Measurements from ENCODE around the gene OTUD5.
"Not testable (repeated sequence)": the region's sequence is repeated elsewhere in the genome, so short reads cannot be mapped to it uniquely, and the experiment has no call there.

OTUD5 gene

GRCh38 chrX:48981178-48981577 lies 23.8 kb upstream of the OTUD5 start:
- Mint-ChIP-seq H3K27me3 (ENCODE audit: low read depth) (no peaks in the 10 kb centered on the region), H3K27ac (no peak overlapping the region), H3K4me1 (ENCODE audit: low read depth) (no peaks in the 10 kb centered on the region), H3K4me3 (no peak overlapping the region), H3K36me3 (ENCODE audit: low read depth) (peaks cover 37% of the 10 kb centered on the region), H3K9me3 (no peaks in the 10 kb centered on the region)
- no peak for DNase-seq (ENCODE audit: low spot score)

GRCh38 chrX:48980341-48980740 lies 22.9 kb upstream of the OTUD5 start:
- H3K9me3 Mint-ChIP-seq; DNase-seq (ENCODE audit: low spot score); H3K4me1 Mint-ChIP-seq (ENCODE audit: low read depth); H3K27me3 Mint-ChIP-seq (ENCODE audit: low read depth); H3K27ac Mint-ChIP-seq; H3K4me3 Mint-ChIP-seq: not testable (repeated sequence)
- peaks cover 38% of the 10 kb centered on the region for H3K36me3 Mint-ChIP-seq (ENCODE audit: low read depth)

- Mint-ChIP-seq H3K36me3 (ENCODE audit: low read depth) (peaks cover 29% of the 10 kb centered on the region), H3K27me3 (ENCODE audit: low read depth) (no peaks in the 10 kb centered on the region), H3K9me3 (no peaks in the 10 kb centered on the region), H3K27ac (no peak overlapping the region), H3K4me3 (no peak overlapping the region), H3K4me1 (ENCODE audit: low read depth) (no peaks in the 10 kb centered on the region)
- DNase-seq (ENCODE audit: low spot score), result no peak
Observed at GRCh38 chrX:48978226-48978625, 20.8 kb upstream of the OTUD5 start.

- Mint-ChIP-seq H3K27me3 (ENCODE audit: low read depth) (no peaks in the 10 kb centered on the region), H3K4me3 (no peak overlapping the region), H3K36me3 (ENCODE audit: low read depth) (peaks cover 27% of the 10 kb centered on the region), H3K9me3 (no peaks in the 10 kb centered on the region), H3K27ac (no peak overlapping the region), H3K4me1 (ENCODE audit: low read depth) (peaks cover 6% of the 10 kb centered on the region)
- DNase-seq (ENCODE audit: low spot score), result no peak
Observed at GRCh38 chrX:48976086-48976485, 18.7 kb upstream of the OTUD5 start.

GRCh38 chrX:48975541-48975940 lies 18.1 kb upstream of the OTUD5 start:
- Mint-ChIP-seq H3K27me3 (ENCODE audit: low read depth) (no peaks in the 10 kb centered on the region), H3K4me3 (no peak overlapping the region), H3K9me3 (no peaks in the 10 kb centered on the region), H3K27ac (peak overlapping the region; percentile 32), H3K4me1 (ENCODE audit: low read depth) (peaks cover 6% of the 10 kb centered on the region), H3K36me3 (ENCODE audit: low read depth) (peaks cover 24% of the 10 kb centered on the region)
- no peak for DNase-seq (ENCODE audit: low spot score)

- Mint-ChIP-seq H3K27ac (no peak overlapping the region), H3K4me1 (ENCODE audit: low read depth) (peaks cover 6% of the 10 kb centered on the region), H3K9me3 (no peaks in the 10 kb centered on the region), H3K36me3 (ENCODE audit: low read depth) (peaks cover 22% of the 10 kb centered on the region), H3K4me3 (no peak overlapping the region), H3K27me3 (ENCODE audit: low read depth) (no peaks in the 10 kb centered on the region)
- DNase-seq (ENCODE audit: low spot score), result no peak
Observed at GRCh38 chrX:48975041-48975440, 17.6 kb upstream of the OTUD5 start.

- Mint-ChIP-seq H3K9me3 (no peaks in the 10 kb centered on the region), H3K4me3 (no peak overlapping the region), H3K27ac (no peak overlapping the region), H3K36me3 (ENCODE audit: low read depth) (peaks cover 22% of the 10 kb centered on the region), H3K27me3 (ENCODE audit: low read depth) (no peaks in the 10 kb centered on the region), H3K4me1 (ENCODE audit: low read depth) (peaks cover 6% of the 10 kb centered on the region)
- DNase-seq (ENCODE audit: low spot score), result no peak
Observed at GRCh38 chrX:48974574-48974973, 17.2 kb upstream of the OTUD5 start.

- Mint-ChIP-seq H3K4me3 (no peak overlapping the region), H3K36me3 (ENCODE audit: low read depth) (peaks cover 22% of the 10 kb centered on the region), H3K4me1 (ENCODE audit: low read depth) (peaks cover 6% of the 10 kb centered on the region), H3K27ac (no peak overlapping the region), H3K27me3 (ENCODE audit: low read depth) (no peaks in the 10 kb centered on the region), H3K9me3 (no peaks in the 10 kb centered on the region)
- no peak for DNase-seq (ENCODE audit: low spot score)
Observed at GRCh38 chrX:48974033-48974432, 16.6 kb upstream of the OTUD5 start.

GRCh38 chrX:48972220-48973164 lies 15.1 kb upstream of the OTUD5 start:
- Mint-ChIP-seq H3K4me1 (ENCODE audit: low read depth) (peaks cover 6% of the 10 kb centered on the region), H3K27ac (no peak overlapping the region), H3K36me3 (ENCODE audit: low read depth) (peaks cover 12% of the 10 kb centered on the region), H3K4me3 (peak overlapping the region; percentile 21), H3K27me3 (ENCODE audit: low read depth) (no peaks in the 10 kb centered on the region), H3K9me3 (no peaks in the 10 kb centered on the region)
- peak; percentile 9 for DNase-seq (ENCODE audit: low spot score)

- Mint-ChIP-seq H3K27ac (peak within 1 kb of the TSS; percentile 20), H3K36me3 (ENCODE audit: low read depth) (peaks cover 12% of the 10 kb centered on the region), H3K4me3 (peak within 1 kb of the TSS; percentile 21), H3K27me3 (ENCODE audit: low read depth) (no peaks in the 10 kb centered on the region), H3K4me1 (ENCODE audit: low read depth) (peaks cover 6% of the 10 kb centered on the region), H3K9me3 (no peaks in the 10 kb centered on the region)
- DNase-seq (ENCODE audit: low spot score), result no peak
Observed at GRCh38 chrX:48971249-48972219, 14.1 kb upstream of the OTUD5 start, which contains the start of gene KCND1. Gene KCND1, minus strand, starts transcription at chrX:48971844. Its CDS starts 1,573 bp downstream, at chrX:48970271.

GRCh38 chrX:48969471-48969870 lies 12.1 kb upstream of the OTUD5 start:
- Mint-ChIP-seq H3K4me1 (ENCODE audit: low read depth) (peaks cover 6% of the 10 kb centered on the region), H3K36me3 (ENCODE audit: low read depth) (peaks cover 7% of the 10 kb centered on the region), H3K9me3 (no peaks in the 10 kb centered on the region), H3K4me3 (no peak overlapping the region), H3K27me3 (ENCODE audit: low read depth) (no peaks in the 10 kb centered on the region), H3K27ac (no peak overlapping the region)
- DNase-seq (ENCODE audit: low spot score), result no peak

- H3K4me3 Mint-ChIP-seq, result no peak overlapping the region
- DNase-seq (ENCODE audit: low spot score), result no peak
- H3K27me3 Mint-ChIP-seq (ENCODE audit: low read depth), result no peaks in the 10 kb centered on the region
- H3K4me1 Mint-ChIP-seq (ENCODE audit: low read depth), result peaks cover 6% of the 10 kb centered on the region
- no peak overlapping the region for H3K27ac Mint-ChIP-seq
- H3K9me3 Mint-ChIP-seq, result no peaks in the 10 kb centered on the region
- peaks cover 10% of the 10 kb centered on the region for H3K36me3 Mint-ChIP-seq (ENCODE audit: low read depth)
Observed at GRCh38 chrX:48968377-48968776, 11.0 kb upstream of the OTUD5 start.

GRCh38 chrX:48966796-48967579 lies 9.6 kb upstream of the OTUD5 start:
- Mint-ChIP-seq H3K9me3 (no peaks in the 10 kb centered on the region), H3K27ac (no peak overlapping the region), H3K4me3 (no peak overlapping the region), H3K4me1 (ENCODE audit: low read depth) (peaks cover 2% of the 10 kb centered on the region), H3K36me3 (ENCODE audit: low read depth) (peaks cover 10% of the 10 kb centered on the region), H3K27me3 (ENCODE audit: low read depth) (no peaks in the 10 kb centered on the region)
- no peak for DNase-seq (ENCODE audit: low spot score)

Measured in T-helper 2 cell treated with Interferon-gamma antibody and Interleukin-4, amounts not matched to agents 5 μg/mL and 100 μg/mL, for 36 hours (primary cell).